Neural cell (in vitro differentiated cells): ENCODE measurements around the gene C1orf87. TPM values are rescaled to one million over a fixed set of nuclear protein-coding genes. Genes with fewer than 3 reads are reported as not detected.

ENCODE experiments used
- H2AFZ ChIP-seq: fragments of 200-600, 300-800 bp; sonication (generic), shearing (Covaris generic); 2 replicates; pipeline ENCODE4 v1.6.0; 2014; ENCODE audit warnings: low read depth, mild to moderate bottlenecking, antibody characterized with exemption, low read length, moderate library complexity
- H3F3A ChIP-seq: fragments of 200-600 bp; shearing (Covaris generic); 2 replicates; pipeline ENCODE4 v1.6.1; 2016; ENCODE audit warnings: mild to moderate bottlenecking, moderate library complexity, mixed read lengths, antibody characterized with exemption, low read length; ENCODE audit not compliant: insufficient read depth, poor library complexity, severe bottlenecking
- H3K27ac ChIP-seq: fragments of 200-600, 300-800 bp; sonication (generic), shearing (Covaris generic); 2 replicates; pipeline ENCODE4 v1.5.1; 2014; ENCODE audit warnings: mild to moderate bottlenecking, low read length, moderate library complexity
- H3K27me3 ChIP-seq: fragments of 300-800, 200-600 bp; sonication (generic), shearing (Covaris generic); 2 replicates; pipeline ENCODE4 v1.6.0; 2014; ENCODE audit warnings: mild to moderate bottlenecking, low read depth, low read length, moderate library complexity; ENCODE audit not compliant: insufficient read depth
- H3K36me3 ChIP-seq: fragments of 300-800, 200-600 bp; sonication (generic), shearing (Covaris generic); 2 replicates; pipeline ENCODE4 v1.5.1; 2014; ENCODE audit warnings: mild to moderate bottlenecking, antibody characterized with exemption, low read length, moderate library complexity; ENCODE audit not compliant: insufficient read depth
- H3K4me2 ChIP-seq: fragments of 300-800, 200-600 bp; sonication (generic), shearing (Covaris generic); 2 replicates; pipeline ENCODE4 v1.6.0; 2014; ENCODE audit warnings: mild to moderate bottlenecking, low read length
- H3K4me3 ChIP-seq: fragments of 300-800, 200-600 bp; sonication (generic), shearing (Covaris generic); 2 replicates; pipeline ENCODE4 v1.5.1; 2014; ENCODE audit warnings: mild to moderate bottlenecking, low read length, moderate library complexity
- H3K79me2 ChIP-seq: fragments of 200-600 bp; shearing (Covaris generic); replicated peaks from 2 replicates; pipeline ENCODE4 v1.6.0; 2014; ENCODE audit warnings: mild to moderate bottlenecking, low read length, moderate library complexity; ENCODE audit not compliant: insufficient read depth
- H3K9ac ChIP-seq: fragments of 300-800, 200-600 bp; sonication (generic), shearing (Covaris generic); 2 replicates; pipeline ENCODE4 v1.6.1; 2016; ENCODE audit warnings: mild to moderate bottlenecking, low read length, mixed read lengths
- H3K9me2 ChIP-seq: fragments of 200-600 bp; shearing (Covaris generic); 2 replicates; pipeline ENCODE4 v1.6.1; 2016; ENCODE audit warnings: mild to moderate bottlenecking, low read length, mixed read lengths; ENCODE audit not compliant: insufficient read depth
- H3K9me3 ChIP-seq: fragments of 200-600, 300-800 bp; sonication (generic), shearing (Covaris generic); 2 replicates; pipeline ENCODE4 v1.6.1; 2016; ENCODE audit warnings: mild to moderate bottlenecking, mixed run types, low read length, moderate library complexity, mixed read lengths
- H4K20me1 ChIP-seq: fragments of 200-600 bp; shearing (Covaris generic); 2 replicates; pipeline ENCODE4 v1.6.1; 2016; ENCODE audit warnings: mild to moderate bottlenecking, mixed run types; ENCODE audit not compliant: insufficient read depth
- EP300 ChIP-seq: fragments of 450-650 bp; conservative IDR thresholded peaks from 2 replicates; pipeline ENCODE4 v1.6.1; 2014; ENCODE audit warnings: antibody characterized with exemption, mild to moderate bottlenecking, moderate library complexity; ENCODE audit not compliant: poor library complexity, severe bottlenecking
- EZH2 ChIP-seq: fragments of 200-600, 300-800 bp; shearing (Covaris generic), sonication (generic); IDR thresholded peaks from 2 replicates; pipeline ENCODE4 v1.6.1; 2014; ENCODE audit warnings: antibody characterized with exemption, low read length, borderline replicate concordance, mild to moderate bottlenecking; ENCODE audit not compliant: insufficient read depth, poor library complexity, severe bottlenecking
- MXI1 ChIP-seq: fragments of 450-650 bp; conservative IDR thresholded peaks from 2 replicates; pipeline ENCODE4 v1.6.1; 2014; ENCODE audit warnings: antibody characterized with exemption, mild to moderate bottlenecking; ENCODE audit not compliant: poor library complexity, severe bottlenecking
- POLR2AphosphoS5 ChIP-seq: IDR thresholded peaks from 2 replicates; pipeline ENCODE4 v1.6.1; 2012
- RAD21 ChIP-seq: fragments of 450-650 bp; conservative IDR thresholded peaks from 2 replicates; pipeline ENCODE4 v1.6.1; 2014; ENCODE audit warnings: antibody characterized with exemption, mild to moderate bottlenecking, moderate library complexity
- SMC3 ChIP-seq: fragments of 450-650 bp; conservative IDR thresholded peaks from 2 replicates; pipeline ENCODE4 v1.6.1; 2014; ENCODE audit warnings: antibody characterized with exemption, mild to moderate bottlenecking, moderate library complexity; ENCODE audit not compliant: poor library complexity
- TAF1 ChIP-seq: IDR thresholded peaks from 2 replicates; pipeline ENCODE4 v1.6.1; 2012; ENCODE audit warnings: low read depth
- polyA plus RNA-seq: library from polyadenylated mRNA; depleted of rRNA; stranded (reverse); fragments of >200 nt; gene quantifications from 2 replicates; pipeline ENCODE4 v1.2.3, GENCODE V29; 2014
- TF ChIP-seq, protein P1 (sequence below): IDR thresholded peaks from 2 replicates; pipeline ENCODE4 v1.6.1; 2012; ENCODE audit warnings: borderline replicate concordance
- TF ChIP-seq, protein P2 (sequence below): fragments of 450-650 bp; IDR thresholded peaks from 2 replicates; pipeline ENCODE4 v1.5.1; 2014; ENCODE audit warnings: antibody characterized with exemption, mild to moderate bottlenecking, moderate library complexity; ENCODE audit not compliant: poor library complexity, severe bottlenecking

Gene C1orf87
- polyA plus RNA-seq, 1 donor from 2014 or later = not detected

- no peaks in the 10 kb centered on the region for H3K9me2 ChIP-seq
- H3K27me3 ChIP-seq = no peaks in the 10 kb centered on the region
- no peak overlapping the region for H3K9ac ChIP-seq
- H3F3A ChIP-seq = no peaks in the 10 kb centered on the region
- H3K79me2 ChIP-seq = no peaks in the 10 kb centered on the region
- H2AFZ ChIP-seq = no peak overlapping the region
- H3K4me2 ChIP-seq = no peak overlapping the region
- no peak overlapping the region for H3K27ac ChIP-seq
- no peak for TF ChIP-seq RAD21
- no peak for TF ChIP-seq EZH2
- no peak for TF ChIP-seq MXI1
- no peak for TF ChIP-seq SMC3
- no peak for TF ChIP-seq EP300
- TF ChIP-seq, protein P1, sequence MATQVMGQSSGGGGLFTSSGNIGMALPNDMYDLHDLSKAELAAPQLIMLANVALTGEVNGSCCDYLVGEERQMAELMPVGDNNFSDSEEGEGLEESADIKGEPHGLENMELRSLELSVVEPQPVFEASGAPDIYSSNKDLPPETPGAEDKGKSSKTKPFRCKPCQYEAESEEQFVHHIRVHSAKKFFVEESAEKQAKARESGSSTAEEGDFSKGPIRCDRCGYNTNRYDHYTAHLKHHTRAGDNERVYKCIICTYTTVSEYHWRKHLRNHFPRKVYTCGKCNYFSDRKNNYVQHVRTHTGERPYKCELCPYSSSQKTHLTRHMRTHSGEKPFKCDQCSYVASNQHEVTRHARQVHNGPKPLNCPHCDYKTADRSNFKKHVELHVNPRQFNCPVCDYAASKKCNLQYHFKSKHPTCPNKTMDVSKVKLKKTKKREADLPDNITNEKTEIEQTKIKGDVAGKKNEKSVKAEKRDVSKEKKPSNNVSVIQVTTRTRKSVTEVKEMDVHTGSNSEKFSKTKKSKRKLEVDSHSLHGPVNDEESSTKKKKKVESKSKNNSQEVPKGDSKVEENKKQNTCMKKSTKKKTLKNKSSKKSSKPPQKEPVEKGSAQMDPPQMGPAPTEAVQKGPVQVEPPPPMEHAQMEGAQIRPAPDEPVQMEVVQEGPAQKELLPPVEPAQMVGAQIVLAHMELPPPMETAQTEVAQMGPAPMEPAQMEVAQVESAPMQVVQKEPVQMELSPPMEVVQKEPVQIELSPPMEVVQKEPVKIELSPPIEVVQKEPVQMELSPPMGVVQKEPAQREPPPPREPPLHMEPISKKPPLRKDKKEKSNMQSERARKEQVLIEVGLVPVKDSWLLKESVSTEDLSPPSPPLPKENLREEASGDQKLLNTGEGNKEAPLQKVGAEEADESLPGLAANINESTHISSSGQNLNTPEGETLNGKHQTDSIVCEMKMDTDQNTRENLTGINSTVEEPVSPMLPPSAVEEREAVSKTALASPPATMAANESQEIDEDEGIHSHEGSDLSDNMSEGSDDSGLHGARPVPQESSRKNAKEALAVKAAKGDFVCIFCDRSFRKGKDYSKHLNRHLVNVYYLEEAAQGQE = no peak
- no peak for TF ChIP-seq TAF1
- TF ChIP-seq, protein P2, sequence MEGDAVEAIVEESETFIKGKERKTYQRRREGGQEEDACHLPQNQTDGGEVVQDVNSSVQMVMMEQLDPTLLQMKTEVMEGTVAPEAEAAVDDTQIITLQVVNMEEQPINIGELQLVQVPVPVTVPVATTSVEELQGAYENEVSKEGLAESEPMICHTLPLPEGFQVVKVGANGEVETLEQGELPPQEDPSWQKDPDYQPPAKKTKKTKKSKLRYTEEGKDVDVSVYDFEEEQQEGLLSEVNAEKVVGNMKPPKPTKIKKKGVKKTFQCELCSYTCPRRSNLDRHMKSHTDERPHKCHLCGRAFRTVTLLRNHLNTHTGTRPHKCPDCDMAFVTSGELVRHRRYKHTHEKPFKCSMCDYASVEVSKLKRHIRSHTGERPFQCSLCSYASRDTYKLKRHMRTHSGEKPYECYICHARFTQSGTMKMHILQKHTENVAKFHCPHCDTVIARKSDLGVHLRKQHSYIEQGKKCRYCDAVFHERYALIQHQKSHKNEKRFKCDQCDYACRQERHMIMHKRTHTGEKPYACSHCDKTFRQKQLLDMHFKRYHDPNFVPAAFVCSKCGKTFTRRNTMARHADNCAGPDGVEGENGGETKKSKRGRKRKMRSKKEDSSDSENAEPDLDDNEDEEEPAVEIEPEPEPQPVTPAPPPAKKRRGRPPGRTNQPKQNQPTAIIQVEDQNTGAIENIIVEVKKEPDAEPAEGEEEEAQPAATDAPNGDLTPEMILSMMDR = no peak
- no peak for TF ChIP-seq POLR2AphosphoS5
- H4K20me1 ChIP-seq = no peaks in the 10 kb centered on the region
- no peak overlapping the region for H3K4me3 ChIP-seq
- no peaks in the 10 kb centered on the region for H3K36me3 ChIP-seq
- no peaks in the 10 kb centered on the region for H3K9me3 ChIP-seq
These were observed 55.9 kb downstream of the C1orf87 start for GRCh38 chr1:60017508-60018205.

GRCh38 chr1:60010690-60011089 lies 62.9 kb downstream of the C1orf87 start:
- Histone ChIP-seq H3K27ac (no peak overlapping the region), H3F3A (no peaks in the 10 kb centered on the region), H3K9me3 (no peaks in the 10 kb centered on the region), H3K36me3 (no peaks in the 10 kb centered on the region), H3K4me2 (no peak overlapping the region), H4K20me1 (no peaks in the 10 kb centered on the region), H3K27me3 (no peaks in the 10 kb centered on the region), H3K79me2 (no peaks in the 10 kb centered on the region), H3K9ac (no peak overlapping the region), H2AFZ (no peak overlapping the region), H3K9me2 (no peaks in the 10 kb centered on the region), H3K4me3 (no peak overlapping the region)
- TF ChIP-seq TAF1 (no peak), RAD21 (no peak), POLR2AphosphoS5 (no peak), SMC3 (no peak)
